Parathyroid adenoma (tissue), 2 donors: Measurements from ENCODE around the gene FCN3.

ENCODE experiments used
- H2AFZ ChIP-seq: fragments of 300-600 bp; sonication (generic); one replicate; pipeline ENCODE4 v1.7.0; 2017; ENCODE audit warnings: antibody characterized with exemption, mild to moderate bottlenecking
- H3K27ac ChIP-seq: fragments of 300-600 bp; sonication (generic); one replicate; pipeline ENCODE4 v1.7.0; 2017
- H3K27me3 ChIP-seq: fragments of 300-600 bp; sonication (generic); one replicate; pipeline ENCODE4 v1.7.0; 2017; ENCODE audit warnings: low read length; ENCODE audit not compliant: control insufficient read depth, insufficient read depth
- H3K36me3 ChIP-seq: fragments of 300-600 bp; sonication (generic); one replicate; pipeline ENCODE4 v1.7.0; 2017; ENCODE audit warnings: low read length; ENCODE audit not compliant: control insufficient read depth, insufficient read depth
- H3K4me1 ChIP-seq: fragments of 300-600 bp; sonication (generic); one replicate; pipeline ENCODE4 v1.7.0; 2017; ENCODE audit warnings: control low read depth
- H3K4me2 ChIP-seq: fragments of 300-600 bp; sonication (generic); one replicate; pipeline ENCODE4 v1.7.0; 2017; ENCODE audit warnings: low read length
- H3K4me3 ChIP-seq: fragments of 300-600 bp; sonication (generic); one replicate; pipeline ENCODE4 v1.7.0; 2017; ENCODE audit warnings: low read depth, low read length
- H3K79me2 ChIP-seq: fragments of 300-600 bp; sonication (generic); one replicate; pipeline ENCODE4 v1.7.0; 2017; ENCODE audit warnings: control low read depth
- H3K9ac ChIP-seq: fragments of 300-600 bp; sonication (generic); one replicate; pipeline ENCODE4 v1.7.0; 2017; ENCODE audit warnings: mild to moderate bottlenecking
- H3K9me3 ChIP-seq: fragments of 300-600 bp; sonication (generic); one replicate; pipeline ENCODE4 v1.7.0; 2017; ENCODE audit warnings: low read length; ENCODE audit not compliant: control insufficient read depth
- CTCF ChIP-seq: fragments of 300-600 bp; sonication (generic); IDR thresholded peaks from one replicate; pipeline ENCODE4 v1.7.0; 2017; ENCODE audit warnings: antibody characterized with exemption, mild to moderate bottlenecking
- donor health status: primary hyperparathyroidism.

The FCN3 gene

DNA sequence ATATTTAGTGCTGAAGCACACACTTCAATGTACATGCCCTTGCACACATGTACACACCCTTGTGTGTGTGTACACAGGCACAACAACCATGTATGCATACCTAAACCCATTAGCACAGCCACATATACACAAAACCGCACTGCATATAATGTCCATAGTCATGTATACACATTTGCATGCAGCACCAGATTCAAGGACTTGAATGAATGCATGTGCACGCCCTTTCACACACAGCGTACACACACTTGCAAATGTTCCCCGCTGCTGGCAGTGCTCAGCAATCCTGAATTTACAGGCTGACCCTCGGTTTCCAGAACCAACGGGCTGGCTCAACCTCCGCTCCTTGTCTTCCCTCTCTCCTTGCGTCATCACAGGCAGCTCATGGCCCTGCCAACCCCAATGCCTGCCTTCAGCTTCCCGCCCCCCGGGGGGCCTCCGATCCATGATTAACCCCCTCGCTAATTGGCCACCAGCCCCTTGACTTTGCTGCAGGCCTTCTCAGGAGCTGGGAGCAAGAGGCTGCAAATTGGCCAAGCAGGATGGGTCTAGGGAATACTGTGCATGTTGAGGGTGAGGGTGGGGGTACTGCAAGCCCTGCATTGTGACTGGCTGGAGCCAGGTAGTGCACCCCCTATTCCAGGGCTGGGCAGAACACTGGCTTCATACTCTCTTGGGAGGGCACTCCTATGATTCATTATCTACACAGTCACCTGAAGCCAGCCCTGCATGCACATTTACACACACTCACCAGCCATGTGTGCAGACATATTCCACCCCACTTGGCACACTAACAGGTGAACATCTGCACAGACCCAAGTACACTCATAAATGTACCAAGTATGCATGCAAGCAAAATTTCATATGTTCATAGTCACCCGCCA, 25.7 kb upstream of the FCN3 start:
- no peak overlapping the region for H2AFZ ChIP-seq
- TF ChIP-seq CTCF: no peak
- H3K4me1 ChIP-seq: peaks cover 4% of the 10 kb centered on the region
- no peak overlapping the region for H3K9ac ChIP-seq
- H3K27me3 ChIP-seq: no peaks in the 10 kb centered on the region
- H3K36me3 ChIP-seq: no peaks in the 10 kb centered on the region
- H3K4me2 ChIP-seq: no peak overlapping the region
- H3K27ac ChIP-seq: no peak overlapping the region
- no peaks in the 10 kb centered on the region for H3K9me3 ChIP-seq
- no peak overlapping the region for H3K4me3 ChIP-seq
- H3K79me2 ChIP-seq: no peaks in the 10 kb centered on the region

DNA sequence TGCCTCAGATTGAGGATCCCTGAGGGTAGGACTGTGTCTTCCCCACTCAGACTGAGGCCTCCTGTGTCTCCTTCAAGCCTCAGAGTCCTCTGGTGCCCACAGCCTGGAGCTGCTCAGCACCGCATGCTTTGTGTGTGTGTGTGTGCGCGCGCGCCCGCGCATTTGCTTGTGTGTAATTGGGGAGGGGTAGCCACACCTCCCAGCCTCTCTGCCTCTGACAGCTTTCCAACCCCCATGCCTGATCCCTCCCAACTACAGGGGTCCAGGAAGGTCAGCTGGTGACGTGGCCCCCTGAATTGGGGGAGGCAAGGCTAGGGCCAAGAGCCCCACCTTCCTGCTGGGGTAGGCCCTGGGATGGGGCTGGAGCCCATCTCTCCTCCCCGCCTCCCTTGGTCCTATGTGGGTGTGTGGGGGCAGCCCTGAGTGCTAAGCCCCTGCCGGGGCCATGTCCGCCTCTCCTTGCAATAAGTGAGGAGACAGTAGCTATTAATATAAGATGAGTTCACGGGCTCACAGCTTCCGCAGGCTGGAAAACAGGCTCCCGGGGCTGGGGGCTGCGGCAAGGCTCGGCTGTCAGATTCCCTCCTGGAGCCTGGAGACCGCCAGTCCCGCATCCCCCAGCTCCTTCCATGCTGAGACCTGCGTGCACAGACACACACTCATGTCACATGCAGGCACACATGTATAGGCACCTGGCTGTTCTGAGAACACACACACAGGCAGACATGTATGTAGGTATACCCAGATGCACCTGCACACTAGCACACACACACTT, 24.8 kb upstream of the FCN3 start:
- no peak overlapping the region for H3K9ac ChIP-seq
- H3K79me2 ChIP-seq: no peaks in the 10 kb centered on the region
- no peaks in the 10 kb centered on the region for H3K27me3 ChIP-seq
- H3K4me1 ChIP-seq: peaks cover 4% of the 10 kb centered on the region
- no peak overlapping the region for H3K27ac ChIP-seq
- TF ChIP-seq CTCF: no peak
- H3K4me2 ChIP-seq: no peak overlapping the region
- H3K4me3 ChIP-seq: no peak overlapping the region
- H3K9me3 ChIP-seq: no peaks in the 10 kb centered on the region
- no peaks in the 10 kb centered on the region for H3K36me3 ChIP-seq
- H2AFZ ChIP-seq: no peak overlapping the region

- H3K36me3 ChIP-seq: no peaks in the 10 kb centered on the region
- no peak for TF ChIP-seq CTCF
- H3K4me3 ChIP-seq: no peak overlapping the region
- H3K4me1 ChIP-seq: peaks cover 4% of the 10 kb centered on the region
- H3K4me2 ChIP-seq: no peak overlapping the region
- no peaks in the 10 kb centered on the region for H3K79me2 ChIP-seq
- no peak overlapping the region for H3K27ac ChIP-seq
- H3K9ac ChIP-seq: no peak overlapping the region
- no peak overlapping the region for H2AFZ ChIP-seq
- H3K27me3 ChIP-seq: no peaks in the 10 kb centered on the region
- no peaks in the 10 kb centered on the region for H3K9me3 ChIP-seq
Observed at GRCh38 chr1:27398405-27399149, 24.0 kb upstream of the FCN3 start.

- no peaks in the 10 kb centered on the region for H3K36me3 ChIP-seq
- H3K27me3 ChIP-seq: no peaks in the 10 kb centered on the region
- no peak for TF ChIP-seq CTCF
- peaks cover under 1% of the 10 kb centered on the region for H3K4me1 ChIP-seq
- H3K79me2 ChIP-seq: no peaks in the 10 kb centered on the region
- no peak overlapping the region for H2AFZ ChIP-seq
- H3K9ac ChIP-seq: no peak overlapping the region
- H3K4me2 ChIP-seq: no peak overlapping the region
- no peaks in the 10 kb centered on the region for H3K9me3 ChIP-seq
- no peak overlapping the region for H3K4me3 ChIP-seq
- no peak overlapping the region for H3K27ac ChIP-seq
Observed at GRCh38 chr1:27397749-27398148, 23.1 kb upstream of the FCN3 start.
